ENCODE measurements around the gene TRIM33.
"Not testable (repeated sequence)": the region's sequence is repeated elsewhere in the genome, so short reads cannot be mapped to it uniquely, and the experiment has no call there.

DNA sequence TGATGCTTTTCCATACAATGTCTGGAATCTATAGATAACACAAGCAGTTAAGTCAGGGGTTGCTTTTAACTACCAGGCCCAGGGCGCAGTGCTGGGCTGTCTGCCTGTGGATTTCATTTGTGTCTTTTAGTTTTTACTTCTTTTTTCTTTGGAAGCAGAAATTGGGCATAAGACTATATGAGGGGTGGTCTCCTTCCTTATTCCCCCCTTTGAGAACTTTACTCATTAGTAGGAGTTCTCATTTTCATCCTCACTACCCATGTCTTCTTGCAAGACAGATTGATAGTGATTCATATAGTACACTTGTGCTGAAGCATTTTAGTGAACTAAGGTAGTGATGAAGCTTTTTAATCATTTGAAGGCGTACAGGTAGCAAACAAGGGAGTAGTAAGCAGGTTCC lies 147.8 kb downstream of the TRIM33 start:
- not testable (repeated sequence) for TF ChIP-seq CTCF, EZH2 (IDR thresholded peaks at IDR 0.05)

Measured in neural progenitor cell (in vitro differentiated cells).